A549 (cell line): ENCODE results near the gene CSPG4. TPM values are rescaled to one million over a fixed set of nuclear protein-coding genes. Genes with fewer than 3 reads are reported as not detected.

Source experiments
- ATAC-seq, 2 experiments: fragments of 200-7000 bp in 1 of 2; fragments of >200 bp in 1 of 2; cut with Nextera tagmentation in 1 of 2; cut with Tn5 transposase in 1 of 2; 3 replicates each; pipeline versions ENCODE4 v1.8.0 to v1.9.1; 2018 to 2020; ENCODE audit warnings: mild to moderate bottlenecking in 1 of 2, moderate library complexity in 1 of 2
- CTCF ChIA-PET: fragments of 300-600 bp; sonication (Branson Sonifier 250); formaldehyde crosslinking; extraction: SDS; loops from one replicate; lab custom pipeline; 2021; ENCODE audit warnings: antibody characterized with exemption, inconsistent platforms; lab: Yijun Ruan, JAX
- POLR2A ChIA-PET: fragments of 350-600 bp; formaldehyde crosslinking; extraction: SDS; loops from one replicate; lab custom pipeline; 2021; ENCODE audit warnings: antibody characterized with exemption, inconsistent platforms; lab: Yijun Ruan, JAX
- DNase-seq, 2 experiments: peaks; one replicate each; pipeline versions ENCODE4 v3.0.0 to v3.0.0-alpha.2; 2011 to 2016; ENCODE audit warnings: low read depth in 1 of 2, low spot score in 1 of 2
- FAIRE-seq: peaks from 2 replicates; lab custom pipeline; 2011; peaks lifted over from hg19 to GRCh38; lab: Jason Lieb, UNC
- H3K27ac ChIP-seq, 2 experiments: fragments of >200 bp; sonication (Bioruptor Twin); formaldehyde crosslinking; 3 replicates each; pipeline ENCODE4 v1.5.1; 2016 to 2017
- H3K4me1 ChIP-seq: fragments of >200 bp; sonication (Bioruptor Twin); formaldehyde crosslinking; 3 replicates; pipeline ENCODE4 v1.6.1; 2016
- H3K4me2 ChIP-seq: fragments of >200 bp; sonication (Bioruptor Twin); formaldehyde crosslinking; 3 replicates; pipeline ENCODE4 v1.6.1; 2016
- H3K4me3 ChIP-seq: fragments of >200 bp; sonication (Bioruptor Twin); formaldehyde crosslinking; 3 replicates; pipeline ENCODE4 v1.5.1; 2016
- H3K9me3 ChIP-seq: fragments of >200 bp; sonication (Bioruptor Twin); formaldehyde crosslinking; 3 replicates; pipeline ENCODE4 v1.6.1; 2016
- CEBPB ChIP-seq, 2 experiments: fragments of >200 bp in 1 of 2; sonication (Bioruptor Twin) in 1 of 2; formaldehyde crosslinking in 1 of 2; IDR thresholded peaks; 2 replicates each; pipeline ENCODE4 v1.6.1; 2012 to 2016
- CHD2 ChIP-seq: fragments of 150-350 bp; IDR thresholded peaks from 2 replicates; pipeline ENCODE4 v1.6.1; 2014; ENCODE audit warnings: low read length; ENCODE audit not compliant: partially characterized antibody
- EP300 ChIP-seq, 2 experiments: fragments of >200 bp; sonication (Bioruptor Twin); formaldehyde crosslinking; IDR thresholded peaks; 2 replicates in 1 of 2; 3 replicates in 1 of 2; pipeline ENCODE4 v1.6.1; 2016 to 2017
- FOSL2 ChIP-seq, 2 experiments: fragments of 450-650 bp in 1 of 2; fragments of >200 bp in 1 of 2; sonication (Bioruptor Twin) in 1 of 2; formaldehyde crosslinking; IDR thresholded peaks; 2 replicates each; pipeline versions ENCODE4 v1.5.0 to v1.6.1; 2016 to 2020; ENCODE audit warnings: mild to moderate bottlenecking in 1 of 2, moderate library complexity in 1 of 2
- FOXS1 ChIP-seq: fragments of 250-450 bp; sonication (Bioruptor Pico); IDR thresholded peaks from 2 replicates; pipeline ENCODE4 v1.5.0; 2020; ENCODE audit warnings: mild to moderate bottlenecking, moderate library complexity
- GATA3 ChIP-seq: IDR thresholded peaks from 2 replicates; pipeline ENCODE4 v1.6.1; 2012; ENCODE audit warnings: borderline replicate concordance
- HEYL ChIP-seq: fragments of 250-450 bp; sonication (Bioruptor Pico); IDR thresholded peaks from 2 replicates; pipeline ENCODE4 v1.8.0; 2021; ENCODE audit warnings: mild to moderate bottlenecking, moderate library complexity
- HOXA7 ChIP-seq: fragments of 250-450 bp; sonication (Bioruptor Pico); IDR thresholded peaks from 2 replicates; pipeline ENCODE4 v1.5.0; 2020; ENCODE audit warnings: mild to moderate bottlenecking, moderate library complexity
- HOXB5 ChIP-seq: fragments of 250-450 bp; sonication (Bioruptor Pico); IDR thresholded peaks from 2 replicates; pipeline ENCODE4 v1.5.0; 2020; ENCODE audit warnings: mild to moderate bottlenecking, moderate library complexity
- KDM1A ChIP-seq: fragments of 200-600 bp; sonication (generic); IDR thresholded peaks from 2 replicates; pipeline ENCODE4 v1.6.1; 2016; ENCODE audit warnings: low read depth, mild to moderate bottlenecking
- KDM5A ChIP-seq: fragments of 200-600 bp; sonication (generic); IDR thresholded peaks from 2 replicates; pipeline ENCODE4 v1.6.1; 2016; ENCODE audit warnings: antibody characterized with exemption, mild to moderate bottlenecking
- MAFK ChIP-seq: fragments of 450-650 bp; IDR thresholded peaks from 2 replicates; pipeline ENCODE4 v1.6.1; 2014; ENCODE audit not compliant: partially characterized antibody
- NFE2L2 ChIP-seq: fragments of 150-350 bp; conservative IDR thresholded peaks from 2 replicates; pipeline ENCODE4 v1.6.1; 2014; ENCODE audit warnings: low read length
- NPAS2 ChIP-seq: fragments of 250-450 bp; sonication (Bioruptor Pico); IDR thresholded peaks from 2 replicates; pipeline ENCODE4 v1.8.0; 2022; ENCODE audit warnings: mild to moderate bottlenecking, moderate library complexity, borderline replicate concordance
- NR3C1 ChIP-seq: fragments of >200 bp; sonication (Bioruptor Twin); formaldehyde crosslinking; IDR thresholded peaks from 3 replicates; pipeline ENCODE4 v1.6.1; 2017
- RCOR1 ChIP-seq: fragments of 150-350 bp; IDR thresholded peaks from 2 replicates; pipeline ENCODE4 v1.6.1; 2014; ENCODE audit warnings: antibody characterized with exemption, low read length, low read depth
- RFX5 ChIP-seq: fragments of 450-650 bp; IDR thresholded peaks from 2 replicates; pipeline ENCODE4 v1.7.1; 2014; ENCODE audit warnings: antibody characterized with exemption, mild to moderate bottlenecking, moderate library complexity
- RNF2 ChIP-seq: fragments of 200-600 bp; sonication (generic); IDR thresholded peaks from 2 replicates; pipeline ENCODE4 v1.6.1; 2016; ENCODE audit warnings: low read depth, mild to moderate bottlenecking, antibody characterized with exemption, moderate library complexity, borderline replicate concordance
- SMC3 ChIP-seq: fragments of >200 bp; sonication (Bioruptor Twin); formaldehyde crosslinking; IDR thresholded peaks from 3 replicates; pipeline ENCODE4 v1.6.1; 2018; ENCODE audit warnings: inconsistent platforms
- TFCP2L1 ChIP-seq: fragments of 250-450 bp; sonication (Bioruptor Pico); IDR thresholded peaks from 2 replicates; pipeline ENCODE4 v1.5.0; 2021; ENCODE audit warnings: mild to moderate bottlenecking
- ZC3H11A ChIP-seq: fragments of 450-650 bp; IDR thresholded peaks from 2 replicates; pipeline ENCODE4 v1.6.1; 2014; ENCODE audit warnings: antibody characterized with exemption, mild to moderate bottlenecking
- ZFP36 ChIP-seq: fragments of 450-650 bp; IDR thresholded peaks from 2 replicates; pipeline ENCODE4 v1.6.1; 2014; ENCODE audit warnings: borderline replicate concordance; ENCODE audit not compliant: partially characterized antibody
- ZSCAN20 ChIP-seq: fragments of 250-450 bp; sonication (Bioruptor Pico); IDR thresholded peaks from 2 replicates; pipeline ENCODE4 v1.8.0; 2022; ENCODE audit warnings: mild to moderate bottlenecking, moderate library complexity
- WGBS: methylation state at CpG from one replicate; pipeline ENCODE4 v1.1.6; 2017; ENCODE audit errors: missing lambda C conversion rate; 5-methylcytosine and 5-hydroxymethylcytosine counted together
- polyA plus RNA-seq, 4 experiments: library from polyadenylated mRNA; depleted of rRNA in 3 of 4; stranded (reverse); fragments of >200 nt; fragmentation: RNase III in 1 of 4; extraction: RNeasy Plus Mini Kit Qiagen cat#74134 plus additional on column Dnase treatment in 1 of 4; gene quantifications; 2 replicates in 3 of 4; 3 replicates in 1 of 4; pipeline ENCODE4 v1.2.3, GENCODE V29; 2011 to 2017
- TF ChIP-seq, protein P1 (sequence below): fragments of 250-450 bp; sonication (Bioruptor Pico); IDR thresholded peaks from 2 replicates; pipeline ENCODE4 v1.5.0; 2020; ENCODE audit warnings: low read depth, mild to moderate bottlenecking, moderate library complexity
- TF ChIP-seq, protein P2 (sequence below): fragments of 250-450 bp; sonication (Bioruptor Pico); IDR thresholded peaks from 2 replicates; pipeline ENCODE4 v1.5.0; 2021; ENCODE audit warnings: mild to moderate bottlenecking, moderate library complexity, borderline replicate concordance
- TF ChIP-seq, protein P3 (sequence below): fragments of >200 bp; sonication (Bioruptor Twin); formaldehyde crosslinking; IDR thresholded peaks from 3 replicates; pipeline ENCODE4 v1.5.1; 2016

Gene CSPG4
- polyA plus RNA-seq, 2 of the 4 experiments (the other 2 are of a cell fraction), result 0.01 to 0.06 TPM

DNA sequence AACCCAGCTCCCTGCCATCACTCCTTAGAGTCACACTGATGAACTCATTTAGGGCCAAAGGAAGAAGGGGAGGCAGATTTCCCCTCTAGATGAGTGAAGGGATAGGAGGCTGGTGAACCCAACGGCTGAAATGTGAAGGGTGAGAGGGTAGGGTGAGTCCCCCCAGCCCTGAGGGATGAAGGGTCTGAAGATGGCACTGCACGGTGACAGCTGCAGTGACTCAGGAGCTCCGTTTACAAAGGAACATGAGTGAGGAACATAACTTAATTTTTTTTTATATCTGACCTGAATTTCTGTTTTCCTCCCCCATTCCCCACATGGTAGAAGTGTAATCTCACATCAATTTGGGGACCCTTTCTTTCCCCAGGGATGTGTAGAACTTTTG, 50.9 kb downstream of the CSPG4 start:
- no peak for DNase-seq
- WGBS, result 64% methylated on average over 3 of the region's 3 CpGs
- CTCF ChIA-PET, result interaction anchor here (1.1 to 7.1 kb wide), 9 partner anchors 10 to 294 kb away, joined by 3 to 63 read pairs (median 7); partner anchors contain the start of genes IMP3 and SNX33
- Histone ChIP-seq H3K4me1 (peaks cover 62% of the 10 kb centered on the region), H3K27ac (peak overlapping the region; percentile 78 to 83), H3K4me2 (peak overlapping the region; percentile 66), H3K4me3 (no peak overlapping the region)
- TF ChIP-seq HOXA7 (no peak), RFX5 (no peak), EP300 (IDR thresholded peaks at IDR 0.05) (no peak), CEBPB (IDR thresholded peaks at IDR 0.05) (no peak), NFE2L2 (no peak), TFCP2L1 (no peak), KDM5A (no peak), HEYL (no peak), NR3C1 (no peak), FOSL2 (IDR thresholded peaks at IDR 0.05) (no peak), FOSL2 (CRISPR knock-in tag; IDR thresholded peaks at IDR 0.05) (no peak), ZC3H11A (no peak), ZSCAN20 (CRISPR knock-in tag) (no peak), RCOR1 (no peak), MAFK (no peak)
- TF ChIP-seq, protein P1, sequence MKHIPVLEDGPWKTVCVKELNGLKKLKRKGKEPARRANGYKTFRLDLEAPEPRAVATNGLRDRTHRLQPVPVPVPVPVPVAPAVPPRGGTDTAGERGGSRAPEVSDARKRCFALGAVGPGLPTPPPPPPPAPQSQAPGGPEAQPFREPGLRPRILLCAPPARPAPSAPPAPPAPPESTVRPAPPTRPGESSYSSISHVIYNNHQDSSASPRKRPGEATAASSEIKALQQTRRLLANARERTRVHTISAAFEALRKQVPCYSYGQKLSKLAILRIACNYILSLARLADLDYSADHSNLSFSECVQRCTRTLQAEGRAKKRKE (CRISPR knock-in tag), result no peak
- TF ChIP-seq, all 56 proteins: peak for 0
- no peak for ATAC-seq
- H3K9me3 ChIP-seq, result no peaks in the 10 kb centered on the region
- FAIRE-seq, result no peak
- POLR2A ChIA-PET, result interaction anchor here (1.0 to 3.3 kb wide), 7 partner anchors 10 to 294 kb away, joined by 3 to 34 read pairs (median 4); partner anchors contain the start of genes IMP3, MAN2C1 and SNX33

DNA sequence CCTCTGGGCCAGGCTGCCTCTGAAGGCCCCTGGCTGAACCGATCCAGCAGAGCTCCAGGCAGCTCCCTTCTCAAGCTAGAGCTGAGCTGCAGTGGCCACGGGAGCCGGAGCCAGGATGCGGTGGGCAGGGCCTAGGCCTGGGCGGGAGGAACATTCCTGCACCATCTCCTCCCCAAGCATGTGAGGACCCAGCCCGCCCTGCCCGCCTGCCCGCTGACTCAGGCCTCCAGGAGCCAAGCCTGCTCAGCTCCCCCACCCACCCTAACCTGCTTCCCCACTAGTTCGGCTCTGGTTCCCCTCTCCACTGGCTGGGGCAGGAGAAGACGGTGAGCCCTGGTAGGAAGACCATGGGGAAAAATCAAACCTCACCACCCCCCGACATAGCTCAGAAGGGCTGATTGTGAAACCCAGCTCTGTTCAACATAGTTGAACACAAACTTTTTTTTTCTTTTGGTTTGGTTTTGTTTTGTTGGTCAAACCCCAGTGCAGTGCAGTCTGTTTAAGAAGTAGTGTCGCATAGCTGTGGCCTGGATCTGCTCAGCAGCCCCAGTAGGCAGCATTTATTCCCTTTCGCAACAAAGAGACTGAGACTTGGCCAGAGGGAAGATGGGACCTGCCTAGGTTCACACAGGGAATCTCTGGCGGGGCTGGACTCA, 51.4 kb downstream of the CSPG4 start:
- H3K4me3 ChIP-seq, result no peak overlapping the region
- 42% methylated on average over 12 of the region's 14 CpGs for WGBS
- H3K4me1 ChIP-seq, result peaks cover 57% of the 10 kb centered on the region
- H3K9me3 ChIP-seq, result no peaks in the 10 kb centered on the region
- ATAC-seq (peak; percentile 80 to 94), DNase-seq (peak; percentile 83 to 84), FAIRE-seq (no peak)
- POLR2A ChIA-PET, result interaction anchor here (1.0 to 3.3 kb wide), 7 partner anchors 10 to 294 kb away, joined by 3 to 34 read pairs (median 4); partner anchors contain the start of genes IMP3, MAN2C1 and SNX33
- TF ChIP-seq, protein P2, sequence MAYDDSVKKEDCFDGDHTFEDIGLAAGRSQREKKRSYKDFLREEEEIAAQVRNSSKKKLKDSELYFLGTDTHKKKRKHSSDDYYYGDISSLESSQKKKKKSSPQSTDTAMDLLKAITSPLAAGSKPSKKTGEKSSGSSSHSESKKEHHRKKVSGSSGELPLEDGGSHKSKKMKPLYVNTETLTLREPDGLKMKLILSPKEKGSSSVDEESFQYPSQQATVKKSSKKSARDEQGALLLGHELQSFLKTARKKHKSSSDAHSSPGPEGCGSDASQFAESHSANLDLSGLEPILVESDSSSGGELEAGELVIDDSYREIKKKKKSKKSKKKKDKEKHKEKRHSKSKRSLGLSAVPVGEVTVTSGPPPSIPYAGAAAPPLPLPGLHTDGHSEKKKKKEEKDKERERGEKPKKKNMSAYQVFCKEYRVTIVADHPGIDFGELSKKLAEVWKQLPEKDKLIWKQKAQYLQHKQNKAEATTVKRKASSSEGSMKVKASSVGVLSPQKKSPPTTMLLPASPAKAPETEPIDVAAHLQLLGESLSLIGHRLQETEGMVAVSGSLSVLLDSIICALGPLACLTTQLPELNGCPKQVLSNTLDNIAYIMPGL (CRISPR knock-in tag), result no peak
- TF ChIP-seq FOSL2 (IDR thresholded peaks at IDR 0.05), result no peak
- TF ChIP-seq FOSL2 (CRISPR knock-in tag; IDR thresholded peaks at IDR 0.05), result peak; percentile 32; the same call in 1 of the 2 replicates
- peak overlapping the region; percentile 78 to 83 for H3K27ac ChIP-seq
- CTCF ChIA-PET, result interaction anchor here (1.1 to 7.1 kb wide), 9 partner anchors 11 to 293 kb away, joined by 3 to 63 read pairs (median 7); partner anchors contain the start of genes IMP3 and SNX33
- peak overlapping the region; percentile 66 for H3K4me2 ChIP-seq

- DNase-seq (no peak), ATAC-seq (no peak; a peak in 1 of 6 replicates), FAIRE-seq (no peak)
- H3K4me1 ChIP-seq, result peaks cover 45% of the 10 kb centered on the region
- ChIA-PET CTCF (interaction anchor here (1.3 to 7.1 kb wide), 6 partner anchors 12 to 292 kb away, joined by 5 to 63 read pairs (median 12); partner anchors contain the start of genes IMP3 and SNX33), POLR2A (interaction anchor here (1.4 to 3.3 kb wide), 3 partner anchors 13 to 206 kb away, joined by 4 to 34 read pairs (median 22); partner anchors contain the start of genes IMP3 and SNX33)
- no peaks in the 10 kb centered on the region for H3K9me3 ChIP-seq
- peak overlapping the region; percentile 78 to 83; a peak in 5 of 6 replicates for H3K27ac ChIP-seq
- 87% methylated on average over 16 of the region's 17 CpGs for WGBS
- H3K4me2 ChIP-seq, result peak overlapping the region; percentile 66; the same call in 1 of the 3 replicates
- no peak overlapping the region for H3K4me3 ChIP-seq
- TF ChIP-seq NPAS2 (CRISPR knock-in tag), result no peak
- no peak for TF ChIP-seq ZFP36
- no peak for TF ChIP-seq HOXB5 (CRISPR knock-in tag)
- TF ChIP-seq KDM1A, result no peak
- TF ChIP-seq SMC3, result no peak
- TF ChIP-seq, protein P3, sequence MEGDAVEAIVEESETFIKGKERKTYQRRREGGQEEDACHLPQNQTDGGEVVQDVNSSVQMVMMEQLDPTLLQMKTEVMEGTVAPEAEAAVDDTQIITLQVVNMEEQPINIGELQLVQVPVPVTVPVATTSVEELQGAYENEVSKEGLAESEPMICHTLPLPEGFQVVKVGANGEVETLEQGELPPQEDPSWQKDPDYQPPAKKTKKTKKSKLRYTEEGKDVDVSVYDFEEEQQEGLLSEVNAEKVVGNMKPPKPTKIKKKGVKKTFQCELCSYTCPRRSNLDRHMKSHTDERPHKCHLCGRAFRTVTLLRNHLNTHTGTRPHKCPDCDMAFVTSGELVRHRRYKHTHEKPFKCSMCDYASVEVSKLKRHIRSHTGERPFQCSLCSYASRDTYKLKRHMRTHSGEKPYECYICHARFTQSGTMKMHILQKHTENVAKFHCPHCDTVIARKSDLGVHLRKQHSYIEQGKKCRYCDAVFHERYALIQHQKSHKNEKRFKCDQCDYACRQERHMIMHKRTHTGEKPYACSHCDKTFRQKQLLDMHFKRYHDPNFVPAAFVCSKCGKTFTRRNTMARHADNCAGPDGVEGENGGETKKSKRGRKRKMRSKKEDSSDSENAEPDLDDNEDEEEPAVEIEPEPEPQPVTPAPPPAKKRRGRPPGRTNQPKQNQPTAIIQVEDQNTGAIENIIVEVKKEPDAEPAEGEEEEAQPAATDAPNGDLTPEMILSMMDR, result no peak
- no peak for TF ChIP-seq GATA3
- no peak for TF ChIP-seq FOSL2 (IDR thresholded peaks at IDR 0.05)
- TF ChIP-seq FOSL2 (CRISPR knock-in tag; IDR thresholded peaks at IDR 0.05), result no peak
- TF ChIP-seq KDM5A, result no peak
- no peak for TF ChIP-seq RNF2
- no peak for TF ChIP-seq CHD2
- no peak for TF ChIP-seq FOXS1 (CRISPR knock-in tag)
These were observed 52.6 kb downstream of the CSPG4 start for GRCh38 chr15:75659928-75660645.
